NT2/D1 (cell line): ENCODE data around the gene IMMP2L.

Source experiments
- SUZ12 ChIP-seq: IDR thresholded peaks from 2 replicates; pipeline ENCODE4 v1.6.1; 2011; ENCODE audit not compliant: insufficient read length, insufficient read depth; ENCODE audit errors: extremely low read depth
- YY1 ChIP-seq: IDR thresholded peaks from 2 replicates; pipeline ENCODE4 v1.6.1; 2011; ENCODE audit not compliant: insufficient read length, insufficient read depth
- ZNF274 ChIP-seq: IDR thresholded peaks from 2 replicates; pipeline ENCODE4 v1.6.1; 2011; ENCODE audit warnings: mild to moderate bottlenecking, low read depth, low read length

- TF ChIP-seq ZNF274 (no peak), YY1 (no peak), SUZ12 (no peak)
These were observed 690.4 kb downstream of the IMMP2L start for GRCh38 chr7:110871856-110872255.
